GM12891 (cell line): ENCODE results near the gene SCP2.

Experiments used
- PAX5 ChIP-seq: IDR thresholded peaks from 2 replicates; pipeline ENCODE4 v1.6.1; 2011; ENCODE audit warnings: low read length, moderate library complexity, mild to moderate bottlenecking; ENCODE audit not compliant: insufficient read depth, severe bottlenecking
- POLR2A ChIP-seq: IDR thresholded peaks from 2 replicates; pipeline ENCODE4 v1.6.1; 2011; ENCODE audit warnings: low read depth, low read length, control low read depth
- POLR2AphosphoS5 ChIP-seq: IDR thresholded peaks from 2 replicates; pipeline ENCODE4 v1.6.1; 2011; ENCODE audit warnings: low read depth, low read length, control low read depth
- TAF1 ChIP-seq: IDR thresholded peaks from 2 replicates; pipeline ENCODE4 v1.6.1; 2011; ENCODE audit warnings: low read depth, low read length, control low read depth

DNA sequence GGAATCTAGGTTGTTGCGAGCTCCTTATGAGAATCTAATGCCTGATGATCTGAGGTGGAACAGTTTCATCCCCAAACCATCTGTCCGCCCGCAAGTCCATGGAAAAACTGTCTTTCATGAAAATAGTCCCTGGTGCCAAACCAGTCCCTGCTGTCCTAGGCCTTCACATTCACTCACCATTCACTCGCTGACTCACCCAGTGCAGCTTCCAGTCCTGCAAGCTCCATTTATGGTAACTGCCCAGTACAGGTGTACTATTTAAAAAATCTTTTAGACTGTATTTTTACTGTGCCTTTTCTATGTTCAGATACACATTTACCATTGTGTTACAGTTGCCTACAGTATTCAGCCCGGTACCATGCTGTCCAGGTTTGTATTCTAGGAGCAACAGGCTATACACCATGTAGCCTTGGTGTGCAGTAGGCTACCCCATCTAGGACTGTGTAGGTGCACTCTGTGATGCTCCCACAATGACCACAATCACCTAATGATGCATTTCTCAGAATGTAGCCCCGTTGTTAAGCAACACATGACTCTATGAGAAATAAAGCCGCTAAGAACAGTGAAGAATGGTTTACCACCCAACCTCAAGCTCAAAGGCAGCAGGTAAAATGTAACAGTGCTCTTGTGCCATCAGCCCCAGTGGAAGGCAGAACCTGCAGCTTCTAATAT, 7.9 kb upstream of the SCP2 start:
- TF ChIP-seq POLR2A (no peak), POLR2AphosphoS5 (no peak), PAX5 (no peak), TAF1 (no peak)
